Esophagus muscularis mucosa (tissue), 3 donors: ENCODE measurements around the gene OGFOD3.
"Not testable (repeated sequence)": the region's sequence is repeated elsewhere in the genome, so short reads cannot be mapped to it uniquely, and the experiment has no call there.

Source experiments
- CTCF ChIP-seq, 3 experiments: fragments of 200-600 bp in 2 of 3; fragments of 450-650 bp in 1 of 3; sonication (generic) in 2 of 3; IDR thresholded peaks; one replicate each; pipeline ENCODE4 v1.5.1; 2017 to 2019; ENCODE audit warnings: antibody characterized with exemption in 3 of 3, mild to moderate bottlenecking in 2 of 3, moderate library complexity in 1 of 3
- POLR2A ChIP-seq: fragments of 450-650 bp; IDR thresholded peaks from one replicate; pipeline ENCODE4 v1.6.1; 2017; ENCODE audit warnings: antibody characterized with exemption, moderate library complexity, mild to moderate bottlenecking, low read depth

- TF ChIP-seq POLR2A; CTCF (IDR thresholded peaks at IDR 0.05): not testable (repeated sequence)
These were observed 34.8 kb upstream of the OGFOD3 start for GRCh38 chr17:82453151-82453550.
